Activated effector memory CD4-positive, alpha-beta T cell treated with Interleukin-2 at 50 U/mL for 16 hours (primary cell): ENCODE data around the gene PNPO.
"Not testable (repeated sequence)": the region's sequence is repeated elsewhere in the genome, so short reads cannot be mapped to it uniquely, and the experiment has no call there.

Experiments used
- DNase-seq: peaks from one replicate; pipeline ENCODE4 v3.0.0-alpha.2; 2020

PNPO gene

DNA sequence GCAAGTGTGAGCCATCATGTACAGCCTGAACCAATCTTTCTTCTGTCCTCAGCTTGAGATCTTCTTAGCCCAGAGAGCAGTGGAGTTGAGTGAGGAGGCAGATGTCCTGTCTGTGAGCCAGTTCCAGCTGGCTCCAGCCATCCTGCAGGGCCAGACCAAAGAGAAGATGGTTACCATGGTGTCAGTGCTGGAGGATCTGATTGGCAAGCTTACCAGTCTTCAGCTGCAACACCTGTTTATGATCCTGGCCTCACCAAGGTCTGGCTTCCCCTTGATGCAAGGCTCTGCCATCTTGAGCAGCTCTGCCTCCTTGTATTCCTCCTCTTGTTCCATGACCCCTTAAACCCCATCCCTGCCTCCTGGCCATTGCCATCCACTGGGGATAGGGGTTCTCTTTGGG lies 39.2 kb downstream of the PNPO start:
- no peak for DNase-seq

DNA sequence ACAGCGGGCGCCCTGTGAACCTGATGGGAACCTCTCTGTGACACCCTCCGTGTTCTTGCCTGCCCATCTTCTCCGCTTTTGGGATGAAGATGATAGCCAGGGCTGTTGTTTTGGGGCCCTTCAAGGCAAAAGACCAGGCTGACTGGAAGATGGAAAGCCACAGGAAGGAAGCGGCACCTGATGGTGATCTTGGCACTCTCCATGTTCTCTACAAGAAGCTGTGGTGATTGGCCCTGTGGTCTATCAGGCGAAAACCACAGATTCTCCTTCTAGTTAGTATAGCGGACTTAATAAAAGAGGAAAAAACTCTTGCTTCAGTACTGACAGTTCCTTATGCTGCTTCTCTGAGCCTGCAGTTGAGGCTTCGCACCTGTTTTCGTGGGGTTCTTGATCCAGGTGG lies 40.1 kb downstream of the PNPO start:
- no peak for DNase-seq

DNA sequence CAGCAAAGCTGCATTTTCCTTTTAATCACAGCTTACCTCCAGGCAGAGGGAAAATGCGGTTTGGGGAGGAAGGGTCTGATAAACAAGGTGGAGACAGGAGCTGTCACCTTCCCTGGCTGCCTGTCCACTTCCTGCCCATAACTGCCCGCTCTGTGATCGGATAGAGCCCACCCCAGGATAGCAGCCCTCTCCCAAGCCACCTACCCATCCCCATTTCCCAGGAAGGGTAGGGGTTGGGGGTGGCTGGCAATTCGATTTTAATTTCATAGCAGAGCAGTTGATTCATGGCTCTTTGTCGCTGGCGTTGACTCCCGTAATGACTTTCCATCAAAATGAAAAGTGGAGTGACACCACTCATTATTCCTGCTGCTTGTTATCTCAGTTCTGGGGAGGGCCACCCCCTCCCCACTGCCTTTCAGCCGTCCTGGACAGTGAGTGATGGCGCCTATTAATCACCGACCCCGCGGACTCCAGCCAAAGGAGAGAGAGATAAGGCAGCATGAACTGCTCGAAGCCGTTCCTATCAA lies 40.8 kb downstream of the PNPO start:
- DNase-seq = no peak

GRCh38 chr17:47982645-47983390 lies 41.4 kb downstream of the PNPO start:
- DNase-seq = no peak

DNA sequence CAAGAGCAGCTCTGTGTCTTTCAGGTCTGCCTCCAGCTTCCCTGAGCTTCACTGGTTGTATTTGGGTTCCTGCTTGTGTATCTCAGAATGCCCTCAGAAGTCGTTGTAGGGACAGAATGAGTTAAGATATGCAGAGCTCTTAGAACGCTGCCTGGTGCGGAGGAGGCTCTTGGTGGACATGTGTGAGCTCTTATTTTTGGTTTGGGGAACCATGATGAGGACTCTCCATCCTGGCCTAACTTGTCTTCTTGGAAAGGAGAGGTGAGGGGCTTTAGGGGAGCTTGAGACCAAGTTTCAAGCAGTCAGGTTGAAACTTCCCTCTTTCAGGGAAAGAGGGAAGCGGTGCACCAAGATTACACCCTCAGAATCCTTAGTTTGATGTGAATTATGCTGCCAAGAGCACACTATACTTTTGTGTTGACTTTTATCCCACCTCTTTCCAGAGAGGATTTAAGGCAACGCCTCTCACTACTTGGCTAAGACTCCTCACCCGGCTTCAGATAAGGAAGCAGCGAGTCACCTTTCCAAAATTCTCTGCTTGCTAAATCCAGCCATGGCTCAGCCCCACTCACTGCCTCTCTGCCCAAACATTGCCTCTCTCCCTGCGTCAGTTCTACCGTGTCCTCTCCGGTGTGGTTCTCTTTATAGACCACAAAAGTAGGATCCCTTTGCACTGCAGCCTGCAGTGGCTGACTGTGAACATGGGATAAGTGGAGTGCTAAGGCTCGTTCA lies 42.3 kb downstream of the PNPO start:
- no peak for DNase-seq

- no peak for DNase-seq
Observed at GRCh38 chr17:47986520-47986919, 45.1 kb downstream of the PNPO start.

DNA sequence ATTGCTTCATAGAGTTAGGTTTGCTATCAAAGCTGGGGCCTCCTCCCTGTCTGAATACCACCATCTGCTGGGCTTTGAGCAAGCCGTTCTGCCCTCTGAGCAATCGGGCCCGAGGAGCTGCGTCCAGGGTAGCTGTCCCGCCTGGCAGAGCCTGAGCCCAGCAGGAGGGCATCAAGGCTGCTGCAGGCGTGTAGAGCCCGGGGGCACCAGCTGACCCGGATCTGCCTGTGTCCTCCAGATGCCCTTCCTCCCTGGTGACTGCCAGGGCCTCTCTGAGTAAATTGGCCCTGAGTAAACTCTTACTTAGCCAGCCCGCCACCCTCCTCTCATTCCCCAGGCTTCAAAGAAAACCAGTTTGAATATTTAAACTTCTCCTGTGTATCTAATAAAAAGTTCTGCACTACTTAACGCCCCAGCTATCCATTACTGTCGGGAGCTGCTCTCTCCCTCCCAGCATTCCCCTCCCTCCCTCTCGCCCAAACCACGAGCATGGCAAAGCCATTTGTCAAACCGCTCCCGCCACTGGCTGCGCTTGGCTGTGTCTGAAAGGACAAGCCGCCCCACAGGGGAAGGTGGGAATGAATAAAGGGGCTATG lies 46.0 kb downstream of the PNPO start:
- no peak for DNase-seq

- DNase-seq = not testable (repeated sequence)
Observed at GRCh38 chr17:47988445-47988844, 47.1 kb downstream of the PNPO start.

GRCh38 chr17:47989159-47989558 lies 47.8 kb downstream of the PNPO start:
- no peak for DNase-seq

DNA sequence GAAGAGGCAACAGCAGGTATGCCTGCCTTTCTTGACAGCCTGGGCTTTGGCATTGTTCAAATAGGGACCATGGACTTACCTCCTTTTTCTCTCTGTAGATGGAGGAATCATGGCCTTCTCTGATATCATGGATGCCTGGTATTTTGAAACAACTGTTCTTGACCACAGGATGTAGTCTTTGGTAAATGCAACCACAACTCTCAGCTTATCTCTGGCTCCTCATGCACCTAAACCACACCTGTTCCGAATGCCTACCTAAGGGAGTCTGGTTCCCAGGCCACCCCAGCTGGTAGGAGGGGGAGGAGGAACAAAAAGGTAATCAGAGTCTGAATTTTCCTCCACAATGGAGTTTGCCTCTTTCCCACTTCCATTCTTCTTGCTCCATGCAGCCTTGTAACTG lies 48.3 kb downstream of the PNPO start:
- DNase-seq = no peak

DNA sequence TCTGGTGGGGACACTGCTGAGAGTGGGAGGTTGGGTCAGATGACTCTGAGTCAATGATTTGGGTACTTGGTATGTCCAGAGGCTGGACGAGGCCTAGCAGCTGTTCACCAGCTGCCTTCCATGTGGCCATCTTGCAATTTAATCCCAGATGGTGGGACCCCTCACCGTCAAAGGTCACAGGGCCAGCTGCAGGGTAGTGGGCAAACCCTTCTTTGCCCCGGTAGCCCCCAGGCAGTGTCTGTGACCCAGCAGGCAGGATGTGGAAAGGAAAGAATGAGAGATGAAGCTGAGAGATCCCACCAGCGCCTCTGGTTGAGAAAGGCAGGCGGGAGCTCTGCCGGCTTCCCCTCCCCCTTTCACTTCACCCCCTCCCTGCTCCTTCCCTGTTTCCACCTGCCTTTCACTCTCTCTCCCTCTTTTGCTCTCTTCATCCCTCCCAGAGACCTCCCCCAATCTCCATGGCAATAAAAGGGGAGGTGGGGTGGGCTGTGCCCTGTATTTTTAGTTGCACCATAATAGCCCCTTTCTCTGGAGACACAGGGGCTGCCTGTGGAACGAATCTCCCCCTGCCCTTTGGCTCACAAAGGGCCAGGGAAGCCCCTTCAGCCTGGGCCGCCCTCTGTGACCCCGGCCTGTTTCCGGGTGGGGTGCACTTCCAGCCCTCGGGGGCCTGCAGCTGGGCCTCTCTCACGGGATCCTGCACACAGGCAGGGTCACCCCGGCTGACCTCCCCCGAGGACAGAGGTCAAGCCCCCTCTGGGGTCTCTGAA lies 49.8 kb downstream of the PNPO start:
- DNase-seq = no peak

- no peak for DNase-seq
Observed at GRCh38 chr17:47992216-47992615, 50.8 kb downstream of the PNPO start.

DNA sequence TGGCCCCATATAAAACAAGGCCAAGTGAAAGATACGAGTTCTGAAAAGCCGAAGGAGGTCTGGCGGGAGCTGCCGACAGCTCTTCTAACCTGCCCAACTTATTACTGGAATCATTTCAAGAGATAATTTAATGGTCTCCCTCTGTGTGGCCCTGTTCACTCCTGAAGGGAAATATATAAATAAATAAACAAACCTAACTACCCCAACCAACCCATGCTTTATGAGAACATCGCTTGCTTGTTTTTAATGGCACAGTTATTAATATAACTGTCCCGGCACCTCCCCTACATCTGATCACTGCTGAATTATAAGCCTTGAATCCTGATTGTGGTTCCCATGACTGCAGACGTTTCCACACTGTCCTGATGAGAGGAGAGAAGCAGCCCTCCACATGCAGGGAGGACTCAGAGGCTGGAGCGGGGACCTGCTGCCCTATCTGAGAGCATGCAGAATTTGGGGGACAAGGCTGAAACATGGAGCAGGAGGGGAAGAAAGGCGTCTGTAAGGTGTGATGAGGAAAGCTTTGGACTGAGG lies 51.7 kb downstream of the PNPO start:
- no peak for DNase-seq

- DNase-seq = no peak
Observed at GRCh38 chr17:47993964-47994363, 52.6 kb downstream of the PNPO start.

DNA sequence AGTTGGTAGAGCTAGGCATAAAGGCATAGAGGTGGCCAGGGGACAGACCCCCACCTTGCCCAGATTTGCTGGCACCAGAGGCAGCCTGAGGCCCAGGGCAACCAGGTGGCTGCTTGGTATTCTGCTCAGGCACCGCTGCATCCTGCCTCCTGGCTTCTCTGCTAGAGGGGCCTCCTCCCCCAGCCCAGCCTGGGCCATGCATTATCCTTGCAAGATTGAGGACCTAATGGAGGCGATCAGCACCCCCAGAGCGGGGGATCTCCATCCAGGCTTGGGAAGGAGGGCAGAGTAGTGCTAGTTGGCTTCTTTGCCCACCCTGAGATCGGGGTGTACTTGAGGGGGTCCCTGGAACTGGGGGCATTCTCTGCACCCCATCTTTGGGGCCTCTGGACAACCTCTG lies 53.4 kb downstream of the PNPO start:
- DNase-seq = no peak

DNA sequence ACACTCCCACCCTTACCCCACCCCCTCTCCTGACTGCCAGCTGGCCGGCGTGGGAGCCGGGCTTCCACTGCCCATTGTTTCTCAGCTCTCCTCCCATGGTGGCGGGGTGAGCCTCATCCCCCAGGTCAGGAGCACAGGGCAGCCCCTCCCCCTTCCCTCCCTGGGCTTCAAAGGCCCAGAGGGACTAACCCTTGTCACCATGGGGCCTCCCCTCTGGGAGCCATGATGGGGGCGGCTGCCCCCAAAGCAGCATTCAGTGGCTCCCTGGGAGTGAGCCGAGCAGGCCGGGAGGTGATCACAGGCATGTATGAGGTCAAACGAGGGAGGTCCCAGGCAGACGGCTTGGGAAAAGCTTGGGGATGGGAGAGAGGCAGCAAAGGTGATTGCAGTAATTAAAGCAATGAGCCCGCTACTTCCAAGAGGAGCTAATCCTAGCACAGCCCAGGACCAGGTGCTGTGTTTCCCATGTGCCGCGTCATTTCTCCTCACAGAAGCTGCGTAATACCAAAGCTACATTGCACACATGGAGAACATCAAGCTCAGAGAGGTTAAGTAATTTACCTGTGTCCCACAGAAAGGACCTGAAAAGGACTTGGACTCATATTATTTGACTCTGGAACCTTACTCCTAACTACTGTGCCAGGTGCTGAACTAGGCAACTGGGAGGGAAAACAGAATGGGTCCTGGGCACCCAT lies 54.0 kb downstream of the PNPO start:
- DNase-seq = no peak

- no peak for DNase-seq
Observed at GRCh38 chr17:47996201-47996600, 54.8 kb downstream of the PNPO start.

- DNase-seq = no peak
Observed at GRCh38 chr17:47997586-47997985, 56.2 kb downstream of the PNPO start.

DNA sequence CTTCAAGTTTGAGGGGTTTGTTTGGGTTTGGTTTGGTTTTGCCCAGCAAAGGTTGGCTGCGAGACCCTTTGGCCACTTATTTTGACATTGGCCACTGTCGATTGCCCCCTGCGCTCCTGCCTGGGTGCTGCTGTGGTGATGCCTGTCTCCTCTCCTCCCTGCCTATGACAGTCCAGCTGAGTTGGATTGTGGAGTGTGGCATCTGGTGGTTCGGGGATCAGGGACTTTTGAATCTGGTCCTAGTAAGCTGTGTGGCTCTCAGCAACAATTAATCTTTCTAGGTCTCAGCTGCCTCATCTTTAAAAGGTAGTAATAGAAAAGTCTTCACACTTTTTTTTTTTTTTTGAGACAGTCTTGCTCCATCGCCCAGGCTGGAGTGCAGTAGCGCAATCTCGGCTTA lies 56.7 kb downstream of the PNPO start:
- DNase-seq = no peak
